NCI-H1930 (cell line): Measurements from ENCODE around the gene HECW1.

ENCODE experiments used
- DNase-seq, 2 experiments: peaks; one replicate each; lab custom pipeline; 2025; lab: John Stamatoyannopoulos, UW

HECW1 gene

DNA sequence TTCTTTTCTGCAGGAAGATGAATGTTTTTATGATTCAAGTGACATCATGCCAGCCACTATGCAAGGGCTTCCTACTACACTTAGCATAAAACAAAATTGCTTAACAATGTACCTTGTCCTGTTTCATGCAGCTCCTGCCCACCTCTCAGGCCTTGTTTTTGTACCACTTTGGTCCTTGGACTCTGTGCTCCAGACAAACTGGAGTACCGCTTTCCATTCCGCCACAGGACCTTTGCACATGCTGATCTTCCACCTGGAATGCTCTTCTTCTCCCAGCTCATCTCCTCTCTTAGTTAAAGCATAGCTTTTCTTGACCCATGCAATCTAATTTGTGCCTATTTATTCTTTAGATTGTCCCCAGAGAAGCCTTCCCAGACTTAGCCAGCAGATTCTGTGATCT, 393.0 kb downstream of the HECW1 start:
- DNase-seq = no peak

DNA sequence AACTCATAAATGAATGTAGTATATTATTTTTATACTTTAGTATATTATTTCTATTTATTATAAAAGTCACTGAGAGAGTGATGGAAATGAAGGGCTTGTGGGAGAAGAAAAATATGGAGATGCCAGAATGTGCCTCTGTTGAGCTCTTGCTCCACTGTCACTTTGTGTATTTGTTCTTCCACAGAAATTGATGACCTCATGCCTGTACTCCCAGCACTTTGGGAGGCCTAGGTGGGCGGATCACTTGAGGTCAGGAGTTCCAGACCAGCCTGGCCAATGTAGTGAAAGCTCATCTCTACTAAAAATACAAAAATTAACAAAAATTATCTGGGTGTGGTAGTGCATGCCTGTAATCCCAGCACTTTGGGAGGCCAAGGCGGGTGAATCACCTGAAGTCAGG, 394.0 kb downstream of the HECW1 start:
- no peak for DNase-seq

DNA sequence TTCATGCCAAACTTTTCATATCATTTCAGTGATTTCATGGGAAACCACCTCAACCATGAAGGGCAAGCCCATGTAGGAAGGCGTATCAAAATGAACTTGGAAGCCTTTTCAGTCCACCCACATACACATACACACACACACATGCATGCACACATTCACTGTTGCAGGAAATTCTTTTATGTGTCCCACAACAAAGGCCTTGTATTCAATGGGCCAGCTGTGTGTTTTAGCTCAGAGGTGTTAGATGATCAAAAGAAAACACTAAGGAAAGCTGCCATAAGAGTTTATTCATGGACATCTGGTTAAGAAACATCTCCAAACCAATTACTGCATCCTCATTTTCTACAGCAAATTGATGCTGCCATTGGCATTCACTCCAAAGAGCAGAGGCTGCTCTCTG, 396.0 kb downstream of the HECW1 start:
- no peak for DNase-seq

DNA sequence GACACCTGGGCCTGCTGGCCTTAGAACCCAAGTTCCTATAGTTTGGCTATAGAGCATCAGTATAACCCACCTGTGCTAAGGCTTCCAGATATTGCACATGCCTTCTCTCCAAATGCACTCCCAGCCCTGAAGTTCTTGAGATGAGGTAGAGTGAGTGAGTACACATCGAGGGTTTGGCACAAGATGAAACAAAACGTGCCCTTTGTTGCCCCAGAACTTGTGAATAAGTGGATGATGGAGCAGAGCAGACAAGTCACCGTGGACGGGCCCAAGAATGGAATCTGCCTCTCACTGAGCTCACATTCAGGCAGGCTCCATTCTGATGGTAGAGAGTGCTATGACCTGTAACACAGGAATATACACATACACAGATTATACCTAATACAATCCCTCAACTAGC, 397.5 kb downstream of the HECW1 start:
- DNase-seq = no peak

DNA sequence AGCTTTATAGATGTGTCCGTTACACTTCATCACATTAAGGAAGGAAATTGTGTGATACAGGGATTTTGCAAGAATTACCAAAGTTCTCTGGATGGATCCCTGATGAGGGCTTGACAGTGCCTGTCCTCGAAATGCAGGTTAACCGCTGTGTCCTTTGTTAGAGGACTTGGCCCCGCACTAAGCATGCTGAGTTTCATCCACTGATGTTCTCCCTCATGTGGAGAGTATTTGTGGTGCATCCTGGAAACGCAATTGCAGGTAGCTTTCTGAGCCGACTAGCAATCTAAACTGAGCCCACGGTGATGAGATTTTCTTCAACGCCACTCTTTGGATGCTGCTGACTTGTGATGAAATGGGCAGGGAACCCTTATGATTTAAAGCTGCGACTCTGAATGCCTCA, 398.6 kb downstream of the HECW1 start:
- no peak for DNase-seq

DNA sequence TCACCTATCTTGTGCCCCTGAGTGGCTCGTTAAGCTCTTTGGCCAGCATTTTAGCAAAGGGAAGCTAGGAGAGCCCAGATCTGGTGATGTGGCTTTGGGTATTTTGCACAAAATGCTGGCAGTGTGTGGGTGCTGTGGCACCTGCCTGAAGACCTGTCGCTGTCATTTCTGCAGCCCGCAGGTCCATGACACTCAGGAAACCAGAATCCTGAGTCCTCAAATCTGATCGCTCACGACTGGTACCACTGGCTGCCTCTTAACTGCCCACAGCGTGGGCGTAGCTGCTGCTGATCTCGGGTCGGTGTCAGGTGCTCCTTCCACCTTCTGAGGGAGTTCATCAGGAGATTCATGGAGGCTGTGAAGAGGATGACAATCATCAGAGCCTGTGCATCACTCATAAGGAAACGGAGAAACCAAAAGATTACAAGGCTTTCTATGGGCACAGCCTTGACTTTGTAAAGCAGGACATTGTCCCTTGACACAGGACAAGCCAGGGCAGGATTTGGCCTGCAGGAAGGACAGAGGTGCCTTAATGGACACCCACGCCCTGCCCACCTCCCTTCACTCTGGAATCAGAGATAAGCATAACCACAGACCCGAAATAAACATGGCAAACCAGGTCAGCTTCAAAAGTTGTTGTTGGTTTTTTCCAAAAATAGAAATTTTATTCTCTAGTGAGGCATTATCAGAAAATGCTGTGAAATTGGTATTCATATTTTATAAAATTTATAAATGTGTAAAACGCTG, 399.5 kb downstream of the HECW1 start:
- no peak for DNase-seq

DNA sequence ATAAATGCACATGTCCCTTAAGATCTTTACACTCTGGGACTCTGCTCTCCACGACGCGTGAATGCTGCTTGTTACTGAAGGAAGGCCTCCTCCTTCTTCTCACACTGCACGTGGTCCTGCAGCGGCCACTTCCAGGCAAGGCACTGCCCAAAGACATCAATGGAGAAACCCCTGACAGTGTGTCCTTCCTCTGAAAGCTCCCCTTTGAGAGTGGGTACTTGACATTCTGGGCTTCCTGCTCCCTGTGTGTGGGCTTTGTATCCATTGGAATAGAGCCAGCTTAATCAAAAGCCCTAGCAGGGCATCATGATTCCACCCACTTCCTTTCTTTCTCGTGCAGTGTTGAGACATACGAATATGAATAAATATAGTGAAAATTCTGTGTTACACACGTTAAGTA, 400.8 kb downstream of the HECW1 start:
- no peak for DNase-seq

DNA sequence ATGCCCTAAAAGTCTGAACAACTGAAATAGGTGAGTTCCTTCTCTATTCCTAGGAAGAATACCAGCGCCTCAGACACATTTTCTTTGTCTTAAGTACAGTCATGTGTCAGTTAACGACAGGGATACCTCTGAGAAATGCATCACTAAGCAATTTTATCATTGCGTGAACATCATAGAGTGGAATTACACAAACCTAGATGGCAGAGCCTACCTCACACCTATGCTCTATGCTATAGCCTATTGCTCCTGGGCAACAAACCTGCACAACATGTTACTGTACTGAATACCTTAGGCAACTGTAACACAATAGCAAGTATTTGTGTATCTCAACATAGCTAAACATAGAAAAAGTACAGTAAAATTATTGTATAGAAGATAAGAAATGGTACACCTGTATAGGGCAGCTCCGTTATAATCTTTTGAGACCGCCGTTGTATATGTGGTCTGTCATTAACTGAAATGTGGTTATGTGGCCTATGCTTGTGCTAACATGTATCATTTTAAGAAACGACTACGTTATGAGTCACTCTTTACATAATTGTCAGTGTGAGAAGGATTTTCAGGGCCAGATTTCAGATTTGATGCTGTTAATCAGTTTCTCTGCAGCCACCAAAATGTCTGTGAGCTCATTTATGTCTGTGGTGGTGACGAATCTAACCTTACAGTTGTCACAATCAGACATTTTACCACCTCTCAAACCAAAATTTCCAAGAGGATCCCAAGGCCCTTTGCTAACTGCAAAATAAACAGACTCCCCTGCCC, 404.3 kb downstream of the HECW1 start:
- no peak for DNase-seq

DNA sequence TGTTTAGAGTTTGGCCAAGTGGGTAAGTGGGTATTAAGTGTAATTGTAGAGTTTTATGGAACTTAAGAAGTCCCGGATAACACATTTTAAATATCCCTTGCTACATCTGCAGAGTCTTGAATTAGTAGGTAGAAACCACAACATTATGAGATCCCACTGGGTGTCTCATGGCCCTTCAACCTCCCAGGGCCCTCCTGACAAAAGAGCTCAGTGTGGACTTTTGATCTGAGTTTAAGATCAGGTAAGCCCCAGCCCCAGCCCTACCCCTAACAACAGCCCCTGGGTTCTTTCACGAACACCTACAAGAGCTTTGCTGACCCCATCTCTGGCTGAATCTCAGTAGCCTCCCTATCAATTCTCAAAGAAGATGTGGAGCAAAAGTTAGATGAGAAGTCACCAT, 405.0 kb downstream of the HECW1 start:
- DNase-seq = no peak

DNA sequence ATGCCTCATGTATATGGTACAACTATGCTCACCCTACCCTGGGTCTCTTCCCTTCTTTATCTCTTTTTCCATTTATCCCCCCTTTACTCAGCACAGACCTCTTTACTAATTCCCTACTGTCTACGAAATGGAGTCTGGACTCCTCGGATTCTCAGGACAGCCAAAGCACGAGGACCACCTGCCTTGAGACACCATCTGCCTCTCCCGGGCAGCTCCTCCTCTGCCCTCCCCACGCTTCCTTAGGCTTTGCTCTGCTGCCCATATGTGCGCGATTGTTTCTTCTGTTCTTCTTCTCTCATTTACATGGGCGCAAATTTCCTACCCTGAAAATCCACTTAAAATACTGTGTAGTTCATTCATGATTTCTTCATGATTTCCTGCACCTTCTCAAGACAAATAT, 407.8 kb downstream of the HECW1 start:
- no peak for DNase-seq

DNA sequence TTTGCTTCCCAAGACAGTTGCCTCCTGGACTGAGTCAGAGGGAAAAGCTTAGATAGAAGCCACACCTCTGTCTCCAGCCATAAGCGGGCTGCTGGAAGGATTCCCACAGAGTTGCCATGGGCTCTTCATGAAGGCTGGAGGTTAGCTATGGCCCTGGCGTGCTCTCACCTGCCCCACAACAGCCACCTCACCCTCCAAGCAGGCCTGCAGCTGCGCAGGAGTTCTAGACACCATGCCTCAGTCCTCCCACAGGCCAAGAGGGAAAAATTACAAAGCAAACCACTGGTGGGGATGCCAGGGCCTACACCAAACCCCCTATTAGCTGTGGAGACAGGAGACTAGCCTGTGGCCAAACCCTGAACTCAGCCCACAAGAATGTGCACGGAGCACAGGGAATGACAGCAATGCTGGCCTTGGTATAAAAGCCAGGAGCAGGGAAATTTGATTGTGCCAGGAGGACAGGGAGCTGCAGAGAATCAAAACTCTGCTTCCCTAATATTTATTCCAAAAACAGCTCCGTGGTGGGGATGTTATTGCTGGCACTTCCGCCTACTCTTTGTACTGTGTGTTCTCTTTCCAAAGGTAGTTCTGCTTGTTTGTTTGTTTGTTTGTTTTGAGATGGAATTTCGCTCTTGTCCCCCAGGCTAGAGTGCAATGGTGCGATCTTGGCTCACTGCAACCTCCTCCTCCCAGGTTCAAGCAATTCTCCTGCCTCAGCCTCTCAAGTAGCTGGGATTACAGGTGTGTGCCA, 410.1 kb downstream of the HECW1 start:
- no peak for DNase-seq

DNA sequence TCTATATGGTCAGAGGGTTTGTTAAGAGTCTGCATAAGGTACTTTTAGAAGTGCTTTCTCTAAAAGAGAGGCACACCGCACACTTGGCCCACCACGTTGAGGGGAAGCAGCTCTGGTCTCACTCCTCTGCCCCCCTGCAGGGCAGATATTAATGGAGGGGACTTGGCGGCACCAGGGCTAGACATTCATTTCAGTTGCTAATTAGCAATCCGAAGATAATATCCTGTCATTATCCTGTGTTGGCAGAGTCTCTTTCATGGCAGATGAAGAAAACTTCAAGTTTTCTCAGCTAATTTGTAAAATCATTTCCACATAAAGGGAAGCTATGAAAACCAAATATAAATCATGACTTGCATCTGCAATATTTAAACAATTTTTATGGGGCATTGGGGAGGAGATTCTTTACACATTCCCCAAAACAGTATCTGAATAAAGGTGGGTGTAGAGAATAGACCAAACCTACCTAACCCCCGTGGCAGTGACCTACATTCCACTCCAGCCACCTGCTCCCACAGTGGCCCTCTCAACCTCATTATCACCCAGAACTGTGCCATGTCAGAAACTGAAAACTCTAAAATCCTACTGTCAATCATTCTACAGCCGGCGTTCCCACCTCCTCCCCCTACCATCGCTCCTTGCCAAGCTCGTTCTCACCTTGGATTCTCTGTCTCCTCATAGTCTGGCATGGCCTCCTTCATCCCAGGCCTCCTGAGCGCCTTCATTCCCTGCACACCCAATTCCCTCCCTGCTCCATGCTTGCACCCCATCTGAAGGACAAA, 416.3 kb downstream of the HECW1 start:
- no peak for DNase-seq

DNA sequence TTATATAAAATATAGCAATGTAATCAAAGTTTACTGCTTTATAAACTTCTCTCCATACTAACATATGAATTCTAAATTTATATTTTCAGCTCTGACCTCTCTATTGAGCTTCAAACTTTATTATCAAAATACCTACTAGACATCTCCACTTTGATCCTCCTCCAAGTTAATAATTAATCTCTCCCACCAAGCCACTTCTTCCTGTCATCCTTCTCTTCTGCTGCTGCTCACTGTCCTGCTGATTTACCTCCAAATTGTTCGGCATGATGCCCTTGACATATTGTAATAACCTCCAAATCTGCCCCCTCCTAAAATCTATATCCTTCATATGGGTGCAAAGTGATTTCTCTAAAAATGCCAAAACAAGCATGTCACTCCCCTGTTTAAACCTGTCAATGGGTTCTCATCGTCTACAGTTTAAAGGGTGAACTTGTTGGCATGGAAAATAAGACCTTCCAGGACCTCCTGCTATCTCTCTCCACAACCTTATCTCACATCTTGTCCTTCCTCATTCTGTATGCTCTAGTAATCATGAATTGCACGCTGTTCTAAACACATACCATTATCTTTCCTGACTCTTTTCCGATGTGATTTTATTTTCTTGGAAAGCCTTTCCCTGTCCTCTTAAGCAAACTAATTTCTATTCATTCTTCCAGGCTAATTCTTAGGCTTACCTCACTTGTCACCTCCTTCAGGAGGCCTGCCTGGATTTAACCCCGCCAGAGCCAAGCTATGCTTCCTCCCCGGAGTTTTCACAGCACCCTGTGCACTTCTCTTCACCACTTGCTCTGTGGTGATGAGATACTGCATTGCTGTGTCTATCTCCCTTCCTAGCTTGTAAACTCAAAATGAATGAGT, 418.3 kb downstream of the HECW1 start:
- no peak for DNase-seq

DNA sequence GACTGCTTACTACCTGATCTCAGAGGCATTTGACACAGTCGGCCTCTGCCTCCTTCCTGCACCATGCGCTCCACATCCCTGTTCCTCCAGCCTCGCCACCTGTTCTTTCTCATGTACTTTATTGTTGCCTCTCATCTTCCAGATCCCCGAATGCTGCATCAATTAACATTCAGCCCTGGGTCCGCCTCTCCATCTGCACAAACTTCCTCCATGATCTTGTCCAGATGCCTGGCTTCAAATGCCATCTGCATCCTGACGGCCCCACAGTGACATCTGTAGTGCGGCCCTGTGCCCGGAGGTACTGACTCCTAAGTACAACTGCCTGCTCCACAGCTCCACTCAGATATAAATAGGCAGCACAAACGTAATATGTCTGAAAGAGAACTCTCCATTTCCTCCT, 419.3 kb downstream of the HECW1 start:
- DNase-seq = no peak

DNA sequence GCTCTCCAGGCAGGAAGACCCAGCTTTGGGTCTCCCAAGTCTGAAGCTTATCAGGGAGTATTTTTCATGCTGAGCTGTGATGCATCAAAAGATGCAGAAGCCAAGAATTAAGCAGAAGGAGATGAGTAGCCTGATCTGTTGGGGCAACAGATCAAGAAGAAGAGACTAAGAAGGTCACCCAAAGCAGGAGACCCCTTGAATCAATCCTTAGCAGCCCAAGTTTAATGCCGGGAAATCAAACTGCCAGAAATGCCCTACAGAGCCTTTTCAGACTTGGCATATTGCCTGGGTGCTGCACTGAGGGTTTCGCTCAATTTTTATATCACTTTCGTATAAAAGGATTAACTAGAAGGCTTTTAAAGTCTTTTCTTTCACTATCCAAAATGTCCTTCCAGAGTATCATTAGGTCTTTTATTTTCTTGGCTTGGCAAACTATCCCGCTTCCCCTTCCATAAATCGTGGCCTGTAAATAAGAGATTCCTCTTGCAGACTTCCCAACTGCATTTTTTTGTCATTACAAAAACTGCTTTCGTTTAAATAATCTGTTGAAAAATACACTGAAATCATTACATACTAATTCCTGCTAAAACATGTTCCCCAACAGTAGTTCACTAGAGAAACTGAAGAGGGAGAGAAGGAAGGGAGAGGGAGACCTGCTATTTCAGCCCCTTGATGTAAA, 421.5 kb downstream of the HECW1 start:
- no peak for DNase-seq

DNA sequence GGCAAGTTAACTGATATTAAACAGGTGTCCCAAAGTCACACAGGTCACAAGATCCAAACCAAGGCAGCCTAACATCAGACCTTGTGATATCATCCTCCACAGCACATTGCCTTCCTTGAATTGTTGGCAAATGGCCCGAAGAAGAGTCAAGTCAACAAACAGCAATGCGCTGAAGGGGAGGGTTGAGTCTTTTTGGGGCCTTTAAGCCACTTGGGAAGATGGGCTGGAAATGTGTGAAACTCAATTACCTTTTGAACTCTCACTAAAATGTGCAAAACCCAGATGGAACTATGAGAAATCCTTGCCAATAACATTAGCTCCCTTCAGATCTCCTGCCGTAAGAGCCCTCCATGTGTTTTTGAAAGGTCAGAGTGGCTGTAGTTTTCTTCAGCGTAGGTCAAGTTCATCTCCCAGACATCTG, 422.6 kb downstream of the HECW1 start:
- DNase-seq = no peak

DNA sequence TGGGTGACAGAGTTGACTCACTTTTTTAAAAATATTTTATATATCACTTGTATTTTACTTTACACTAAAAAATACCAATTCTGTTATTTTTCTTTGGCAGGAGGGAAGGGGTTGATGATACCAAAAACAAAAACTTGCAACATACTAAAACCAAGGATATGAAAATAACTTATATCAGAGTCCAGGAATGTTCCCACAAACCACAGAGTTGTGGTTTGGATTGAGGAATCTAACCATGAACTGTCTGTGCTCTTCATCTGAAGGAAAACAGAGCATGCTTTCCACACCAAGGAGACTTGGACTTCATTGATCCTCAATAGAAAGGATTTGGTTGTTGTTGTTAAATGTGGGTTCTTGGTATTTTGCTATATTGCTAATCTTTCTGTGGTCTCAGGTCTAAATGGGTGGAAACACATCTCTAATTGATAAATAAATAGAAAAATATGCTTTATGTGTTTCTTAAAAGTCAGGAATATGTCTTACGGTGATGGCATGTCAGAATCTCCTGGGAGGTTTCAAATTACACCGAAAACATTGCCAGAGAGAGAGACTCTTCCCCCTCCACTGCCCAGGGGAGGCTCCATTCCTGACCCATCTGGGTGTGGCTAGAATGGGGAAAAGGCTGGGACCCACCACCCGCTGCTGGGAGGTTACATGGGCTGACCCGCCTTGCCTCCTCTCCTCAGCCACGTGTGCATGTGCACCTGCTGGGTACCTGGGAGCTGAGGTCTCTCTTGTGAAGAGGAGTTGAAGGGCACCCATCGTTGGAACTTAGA, 423.6 kb downstream of the HECW1 start:
- no peak for DNase-seq

DNA sequence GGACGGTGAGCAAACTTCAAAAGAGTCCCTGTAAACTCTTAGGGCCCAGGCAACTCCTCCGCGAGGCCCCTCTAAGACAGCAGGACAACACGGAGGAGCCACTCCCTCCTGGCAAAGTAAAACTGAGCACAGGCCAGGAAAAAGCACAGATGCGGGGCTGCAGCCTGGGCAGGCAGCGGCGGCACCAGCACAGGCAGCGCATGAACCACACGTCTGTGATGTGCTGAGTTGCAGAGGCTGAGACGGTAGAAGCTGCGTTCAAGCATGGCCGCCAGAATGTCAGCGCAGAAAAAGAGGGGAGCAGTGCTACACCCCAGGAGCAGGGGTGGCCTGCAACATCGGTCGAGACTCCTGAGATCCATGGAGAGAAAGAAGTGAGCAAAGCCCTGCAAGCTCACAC, 424.3 kb downstream of the HECW1 start:
- DNase-seq = no peak

DNA sequence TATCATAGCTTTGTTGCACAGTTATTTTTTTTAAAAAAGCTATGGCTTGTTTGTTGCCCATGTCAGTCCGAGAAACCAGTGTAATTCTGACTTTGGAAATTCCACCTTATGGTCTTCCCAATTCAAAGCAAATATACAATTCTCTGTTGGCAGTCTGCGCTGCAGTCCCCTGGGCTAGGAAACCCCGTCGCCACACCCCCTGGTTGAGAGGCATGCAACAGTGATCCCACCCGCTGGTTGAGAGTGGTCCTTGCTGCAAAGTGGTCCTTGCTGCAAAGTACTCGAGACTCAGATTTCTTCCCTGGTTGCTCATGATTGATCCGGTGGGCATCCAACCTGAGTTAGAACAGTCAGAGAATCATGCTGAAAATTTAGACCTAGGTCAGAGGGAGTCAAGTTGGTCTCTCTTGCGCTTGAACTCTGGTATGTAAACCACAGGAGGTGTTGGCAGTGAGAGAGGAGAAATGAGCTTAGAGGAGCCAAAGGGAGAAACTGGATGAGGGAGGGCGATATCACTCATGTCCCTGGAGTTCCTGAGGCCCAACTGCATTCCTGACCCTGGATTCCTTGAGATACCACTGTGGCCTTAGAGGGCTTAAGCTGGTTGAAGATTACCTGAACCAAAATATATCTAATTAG, 425.4 kb downstream of the HECW1 start:
- DNase-seq = no peak
